T-cell (primary cell): ENCODE data around the gene WBP2NL. TPM values are rescaled to one million over a fixed set of nuclear protein-coding genes. Genes with fewer than 3 reads are reported as not detected.

Source experiments
- ATAC-seq, 4 experiments: fragments of 200-7000 bp in 3 of 4; fragments of 150-1000 bp in 1 of 4; cut with Tn5 transposase; replicated peaks in 1 of 4; 1 replicate in 3 of 4; 2 replicates in 1 of 4; pipeline ENCODE4 v1.10.0; 2021; ENCODE audit warnings: moderate library complexity in 3 of 4, mild to moderate bottlenecking in 2 of 4, moderate number of reproducible peaks in 1 of 4
- CTCF ChIA-PET, 2 donors: fragments of 300-600 bp; sonication (Branson Sonifier 250); formaldehyde crosslinking; loops; one replicate each; lab custom pipeline; 2022; ENCODE audit warnings: antibody characterized with exemption in 2 of 2; lab: Charles Lee
- POLR2A ChIA-PET, 2 donors: fragments of 300-600 bp; sonication (Branson Sonifier 250); formaldehyde crosslinking; loops; one replicate each; lab custom pipeline; 2022; ENCODE audit warnings: antibody characterized with exemption in 2 of 2; lab: Charles Lee
- DNase-seq, 35 experiments: peaks; one replicate each; pipeline versions ENCODE4 v3.0.0 to v3.0.0-alpha.2; 2013 to 2023
- H3K27ac ChIP-seq: one replicate; pipeline ENCODE4 v1.5.1; 2013; ENCODE audit warnings: low read length
- H3K27me3 ChIP-seq, 2 experiments: replicated peaks in 1 of 2; 1 replicate in 1 of 2; 2 replicates in 1 of 2; pipeline versions ENCODE4 v1.6.1 to v1.7.0; 2013; ENCODE audit warnings: low read length in 1 of 2, mixed read lengths in 1 of 2; ENCODE audit not compliant: control insufficient read depth in 2 of 2, insufficient read depth in 2 of 2; ENCODE audit errors: extremely low read depth in 1 of 2
- H3K36me3 ChIP-seq, 2 donors: 1 replicate in 1 of 2; 2 replicates in 1 of 2; pipeline versions ENCODE4 v1.6.1 to v1.7.0; 2013; ENCODE audit warnings: low read length in 1 of 2; ENCODE audit not compliant: control insufficient read depth in 2 of 2, insufficient read depth in 1 of 2; ENCODE audit errors: extremely low read depth in 1 of 2
- H3K4me1 ChIP-seq, 2 experiments: 1 replicate in 1 of 2; 2 replicates in 1 of 2; pipeline versions ENCODE4 v1.6.1 to v1.7.0; 2013; ENCODE audit warnings: low read length in 2 of 2, mixed read lengths in 1 of 2; ENCODE audit not compliant: insufficient read depth in 2 of 2, control insufficient read depth in 1 of 2; ENCODE audit errors: extremely low read depth in 1 of 2
- H3K4me3 ChIP-seq, 2 donors: 1 replicate in 1 of 2; 2 replicates in 1 of 2; pipeline versions ENCODE4 v1.5.1 to v1.7.0; 2013; ENCODE audit warnings: mild to moderate bottlenecking in 2 of 2, low read length in 1 of 2, moderate library complexity in 1 of 2; ENCODE audit not compliant: control insufficient read depth in 1 of 2; ENCODE audit errors: extremely low read depth in 1 of 2
- H3K9me3 ChIP-seq: 2 replicates; pipeline ENCODE4 v1.7.0; 2013
- H3K27ac Mint-ChIP-seq, 2 donors: one replicate each; pipeline ENCODE4 v1.8.0; 2020 to 2021; ENCODE audit warnings: mild to moderate bottlenecking in 2 of 2, mixed read lengths in 2 of 2
- H3K27me3 Mint-ChIP-seq, 2 donors: one replicate each; pipeline ENCODE4 v1.8.0; 2021 to 2022; ENCODE audit warnings: mixed read lengths in 2 of 2
- H3K36me3 Mint-ChIP-seq: one replicate; pipeline ENCODE4 v1.8.0; 2021; ENCODE audit warnings: mixed read lengths
- H3K4me1 Mint-ChIP-seq, 3 donors: one replicate each; pipeline ENCODE4 v1.8.0; 2020 to 2022; ENCODE audit warnings: mixed read lengths in 3 of 3, mild to moderate bottlenecking in 1 of 3
- H3K4me3 Mint-ChIP-seq, 3 donors: one replicate each; pipeline ENCODE4 v1.8.0; 2020 to 2022; ENCODE audit warnings: mild to moderate bottlenecking in 3 of 3, mixed read lengths in 3 of 3, moderate library complexity in 3 of 3
- H3K9me3 Mint-ChIP-seq, 3 donors: one replicate each; pipeline ENCODE4 v1.8.0; 2020 to 2022; ENCODE audit warnings: mixed read lengths in 3 of 3
- WGBS: methylation state at CpG from one replicate; pipeline ENCODE4 v1.1.5; 2013; ENCODE audit warnings: missing lambda C conversion rate; ENCODE audit not compliant: insufficient coverage; 5-methylcytosine and 5-hydroxymethylcytosine counted together
- total RNA-seq, 35 experiments: library from RNA in 6 of 35; stranded (reverse) in 6 of 35; fragments of 120-200 nt in 1 of 35; gene quantifications; one replicate each; pipeline versions ENCODE4 v1.2.1 to v1.2.4 and lab custom pipeline; 2013 to 2026

The WBP2NL gene
- total RNA-seq, 5 donors from 2014 or later (not counting 1 experiment from before 2014, with no cell fraction given) = 1.5 to 2.8 (median 2.2) TPM

DNA sequence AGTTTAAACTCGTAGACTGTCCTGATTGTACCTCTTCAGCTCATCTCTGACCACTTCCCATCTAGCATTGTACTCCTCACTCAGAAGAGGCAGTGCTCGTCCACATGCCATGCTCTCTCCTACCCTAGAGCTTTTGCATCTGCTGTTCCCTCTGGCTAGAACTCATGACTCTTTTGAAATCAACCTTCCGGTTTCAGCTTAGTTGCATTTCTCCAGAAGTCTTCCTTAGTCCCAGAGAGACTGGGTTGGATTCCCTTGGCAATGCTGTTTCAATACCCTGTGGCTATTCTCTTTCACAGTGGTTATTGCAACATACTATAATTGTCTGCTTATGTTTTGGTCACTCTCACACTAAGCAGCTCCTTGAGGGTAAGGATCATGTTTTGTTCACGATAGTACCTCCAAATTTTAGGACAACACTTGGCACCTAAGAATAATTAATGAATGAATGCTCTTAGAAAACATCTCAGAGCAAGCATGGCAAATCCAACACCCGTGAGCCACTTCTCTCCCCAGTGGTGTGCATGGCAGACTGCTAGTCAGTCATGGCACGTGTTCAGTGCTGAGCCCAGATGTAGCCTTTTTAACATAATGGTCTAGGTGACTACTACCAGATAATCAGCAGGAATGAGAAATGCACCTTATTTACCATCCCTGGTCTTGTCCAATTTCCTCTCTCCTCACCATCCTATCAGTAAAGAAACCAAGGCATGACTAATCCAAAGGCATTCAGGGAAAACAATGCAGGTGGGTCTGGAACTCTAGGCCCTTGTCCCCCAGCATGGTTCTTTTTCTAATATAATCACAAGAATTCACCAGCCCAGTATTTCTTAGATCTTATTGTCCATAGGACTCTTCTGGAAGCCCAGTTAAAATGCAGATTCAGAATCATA is 14.8 kb upstream of the WBP2NL start:
- Histone ChIP-seq H3K36me3 (no peaks in the 10 kb centered on the region), H3K4me3 (no peak overlapping the region), H3K27me3 (peaks cover 0 to 11% of the 10 kb centered on the region in 2 experiments), H3K4me1 (no peaks in the 10 kb centered on the region), H3K9me3 (no peaks in the 10 kb centered on the region), H3K27ac (no peak overlapping the region)
- Mint-ChIP-seq H3K4me1 (no peaks in the 10 kb centered on the region), H3K9me3 (no peaks in the 10 kb centered on the region), H3K27ac (no peak overlapping the region), H3K4me3 (no peak overlapping the region), H3K36me3 (no peaks in the 10 kb centered on the region), H3K27me3 (no peaks in the 10 kb centered on the region)
- DNase-seq (no peak), ATAC-seq (no peak)
- ChIA-PET POLR2A (no interaction called here), CTCF (no interaction called here)
- WGBS = 83% methylated on average over 4 of the region's 6 CpGs

DNA sequence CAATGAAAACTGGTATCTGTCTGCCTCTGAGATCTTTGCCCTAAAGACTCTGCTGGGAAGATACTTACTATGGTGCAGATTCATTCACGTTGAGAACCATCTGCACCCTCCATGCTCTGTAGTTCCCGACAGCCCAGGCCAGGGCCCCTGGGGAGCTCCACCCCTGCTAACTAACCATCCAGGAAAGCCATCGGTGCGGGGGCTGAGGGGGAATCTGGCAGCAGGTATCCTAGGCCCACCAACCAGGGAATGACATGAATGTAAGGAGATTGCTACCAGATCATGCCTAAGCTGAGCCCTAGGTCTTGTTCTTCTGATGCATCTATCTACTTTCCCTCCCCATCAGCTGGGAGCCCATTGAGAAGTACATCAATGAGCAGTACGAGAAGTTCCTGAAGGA is 11.3 kb upstream of the WBP2NL start:
- DNase-seq = no peak
- ATAC-seq = no peak
- no peaks in the 10 kb centered on the region for H3K9me3 ChIP-seq
- H3K4me1 ChIP-seq = no peaks in the 10 kb centered on the region
- Mint-ChIP-seq H3K27me3 (no peaks in the 10 kb centered on the region), H3K36me3 (no peaks in the 10 kb centered on the region), H3K4me1 (no peaks in the 10 kb centered on the region), H3K27ac (no peak overlapping the region), H3K4me3 (no peak overlapping the region), H3K9me3 (no peaks in the 10 kb centered on the region)
- ChIA-PET POLR2A (no interaction called here), CTCF (interaction anchor here in 1 of 2 donors (0.5 kb wide), 1 partner anchor 448 kb away, joined by 6 read pairs; no protein-coding TSS in a partner anchor)
- H3K4me3 ChIP-seq = no peak overlapping the region
- H3K36me3 ChIP-seq = no peaks in the 10 kb centered on the region
- H3K27ac ChIP-seq = no peak overlapping the region
- peaks cover 0 to 11% of the 10 kb centered on the region in 2 experiments for H3K27me3 ChIP-seq
- 80% methylated on average over 2 of the region's 5 CpGs for WGBS

DNA sequence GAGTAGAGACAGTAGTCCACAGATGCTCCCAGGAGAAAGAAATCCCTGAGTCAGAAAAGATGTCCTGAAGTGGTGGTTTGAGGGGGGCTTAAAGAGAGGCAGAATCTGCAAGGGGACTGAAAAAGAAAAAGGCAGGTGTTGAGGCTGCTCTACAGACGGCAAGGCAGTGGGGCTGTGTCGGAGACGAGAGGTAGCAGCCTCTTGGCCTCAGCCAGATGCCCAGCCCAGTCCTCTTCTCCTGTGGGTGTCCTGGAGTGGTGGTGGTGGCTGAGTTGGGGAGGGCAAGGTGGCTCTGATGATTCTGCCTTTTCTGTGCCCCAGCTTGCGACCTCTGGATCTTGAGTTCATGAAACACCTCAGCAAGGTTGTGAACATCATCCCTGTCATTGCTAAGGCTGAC is 9.3 kb upstream of the WBP2NL start:
- 68% methylated on average over 4 of the region's 4 CpGs for WGBS
- Mint-ChIP-seq H3K4me1 (no peaks in the 10 kb centered on the region), H3K36me3 (no peaks in the 10 kb centered on the region), H3K4me3 (no peak overlapping the region), H3K27me3 (peaks cover 0 to 4% of the 10 kb centered on the region in 2 donors), H3K9me3 (no peaks in the 10 kb centered on the region), H3K27ac (no peak overlapping the region)
- H3K9me3 ChIP-seq = no peaks in the 10 kb centered on the region
- ChIA-PET POLR2A (no interaction called here), CTCF (no interaction called here)
- DNase-seq = no peak
- H3K4me1 ChIP-seq = no peaks in the 10 kb centered on the region
- H3K27me3 ChIP-seq = peaks cover 0 to 11% of the 10 kb centered on the region in 2 experiments
- no peaks in the 10 kb centered on the region for H3K36me3 ChIP-seq
- no peak overlapping the region for H3K27ac ChIP-seq
- H3K4me3 ChIP-seq = no peak overlapping the region
- ATAC-seq = no peak

- ATAC-seq (no peak), DNase-seq (no peak)
- no peaks in the 10 kb centered on the region for H3K4me1 ChIP-seq
- Mint-ChIP-seq H3K27ac (no peak overlapping the region), H3K36me3 (no peaks in the 10 kb centered on the region), H3K4me3 (no peak overlapping the region), H3K4me1 (no peaks in the 10 kb centered on the region), H3K27me3 (peaks cover 0 to 4% of the 10 kb centered on the region in 2 donors), H3K9me3 (no peaks in the 10 kb centered on the region)
- WGBS = no CpG with 5 or more reads among the region's 7 CpGs
- POLR2A ChIA-PET = no interaction called here
- CTCF ChIA-PET = interaction anchor here in 1 of 2 donors (0.5 kb wide), 1 partner anchor 70 kb away, joined by 4 read pairs; no protein-coding TSS in a partner anchor
- no peak overlapping the region for H3K4me3 ChIP-seq
- H3K27ac ChIP-seq = no peak overlapping the region
- H3K9me3 ChIP-seq = no peaks in the 10 kb centered on the region
- peaks cover 0 to 11% of the 10 kb centered on the region in 2 experiments for H3K27me3 ChIP-seq
- no peaks in the 10 kb centered on the region for H3K36me3 ChIP-seq
Measured at GRCh38 chr22:41991111-41991510, 7.5 kb upstream of the WBP2NL start.

- DNase-seq = peak in 1 of 35 experiments; percentile 3
- H3K9me3 ChIP-seq = no peaks in the 10 kb centered on the region
- no peaks in the 10 kb centered on the region for H3K36me3 ChIP-seq
- no peak overlapping the region for H3K4me3 ChIP-seq
- H3K27me3 ChIP-seq = peaks cover 0 to 15% of the 10 kb centered on the region in 2 experiments
- no peak overlapping the region for H3K27ac ChIP-seq
- H3K27ac Mint-ChIP-seq = no peak overlapping the region
- no peak overlapping the region for H3K4me3 Mint-ChIP-seq
- ChIA-PET CTCF (no interaction called here), POLR2A (no interaction called here)
- no peaks in the 10 kb centered on the region for H3K4me1 ChIP-seq
- peaks cover 0 to 4% of the 10 kb centered on the region in 2 donors for H3K27me3 Mint-ChIP-seq
- ATAC-seq = no peak
- H3K9me3 Mint-ChIP-seq = no peaks in the 10 kb centered on the region
- H3K4me1 Mint-ChIP-seq = peaks cover under 1 to 3% (median under 1%) of the 10 kb centered on the region in 3 donors
- H3K36me3 Mint-ChIP-seq = no peaks in the 10 kb centered on the region
- 94% methylated on average over 3 of the region's 5 CpGs for WGBS
Measured at GRCh38 chr22:41992496-41992895, 6.1 kb upstream of the WBP2NL start.

DNA sequence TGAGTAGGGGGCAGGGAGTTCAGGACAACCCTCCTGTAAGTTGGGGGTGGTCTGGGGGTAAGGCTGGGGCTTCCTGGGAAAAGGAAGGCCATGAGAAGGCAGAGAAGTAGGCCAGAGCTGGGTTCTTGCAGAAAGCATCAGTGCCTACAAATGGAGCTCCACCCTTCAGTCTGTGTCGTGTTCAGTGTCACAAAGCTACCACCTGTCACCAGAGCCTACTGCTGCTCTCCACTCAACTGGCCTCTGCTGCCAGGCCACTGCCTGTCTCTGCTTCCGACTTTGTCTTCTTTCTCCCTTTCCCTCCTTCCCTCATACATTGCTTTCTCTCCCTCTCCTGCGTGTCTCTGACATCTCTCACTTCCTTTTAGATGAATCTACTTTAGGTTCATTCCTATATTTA is 3.4 kb upstream of the WBP2NL start:
- Histone ChIP-seq H3K4me3 (no peak overlapping the region), H3K27ac (no peak overlapping the region), H3K9me3 (no peaks in the 10 kb centered on the region), H3K36me3 (no peaks in the 10 kb centered on the region), H3K27me3 (peaks cover 0 to 16% of the 10 kb centered on the region in 2 experiments), H3K4me1 (peaks cover 2 to 23% of the 10 kb centered on the region in 2 experiments)
- H3K27ac Mint-ChIP-seq = no peak overlapping the region
- ATAC-seq = no peak
- DNase-seq = no peak
- POLR2A ChIA-PET = interaction anchor here (0.5 to 0.6 kb wide), 2 partner anchors 94 to 215 kb away, joined by 3 to 11 read pairs; no protein-coding TSS in a partner anchor
- CTCF ChIA-PET = interaction anchor here in 1 of 2 donors (0.6 kb wide), 1 partner anchor 204 kb away, joined by 3 read pairs; no protein-coding TSS in a partner anchor
- peaks cover 3% of the 10 kb centered on the region for H3K36me3 Mint-ChIP-seq
- no peak overlapping the region for H3K4me3 Mint-ChIP-seq
- peaks cover 0 to 4% of the 10 kb centered on the region in 2 donors for H3K27me3 Mint-ChIP-seq
- peaks cover 0 to 3% (median 3%) of the 10 kb centered on the region in 3 donors for H3K9me3 Mint-ChIP-seq
- peaks cover 21 to 25% (median 23%) of the 10 kb centered on the region in 3 donors for H3K4me1 Mint-ChIP-seq
- WGBS = 53% methylated on average over 3 of the region's 3 CpGs
